Daoy (cell line): Measurements from ENCODE around the gene CIDEA. TPM values are rescaled to one million over a fixed set of nuclear protein-coding genes. Genes with fewer than 3 reads are reported as not detected.

Source experiments
- DNase-seq: peaks from one replicate; pipeline ENCODE4 v3.0.0-alpha.2; 2015; ENCODE audit warnings: low read depth
- total RNA-seq: library from RNA; depleted of rRNA; stranded (reverse); fragments of >200 nt; shearing (Covaris generic); gene quantifications from 2 replicates; pipeline ENCODE4 v1.2.3, GENCODE V29; 2014; rRNA removed

The CIDEA gene
- total RNA-seq, 1 experiment from 2014 or later: not detected

DNA sequence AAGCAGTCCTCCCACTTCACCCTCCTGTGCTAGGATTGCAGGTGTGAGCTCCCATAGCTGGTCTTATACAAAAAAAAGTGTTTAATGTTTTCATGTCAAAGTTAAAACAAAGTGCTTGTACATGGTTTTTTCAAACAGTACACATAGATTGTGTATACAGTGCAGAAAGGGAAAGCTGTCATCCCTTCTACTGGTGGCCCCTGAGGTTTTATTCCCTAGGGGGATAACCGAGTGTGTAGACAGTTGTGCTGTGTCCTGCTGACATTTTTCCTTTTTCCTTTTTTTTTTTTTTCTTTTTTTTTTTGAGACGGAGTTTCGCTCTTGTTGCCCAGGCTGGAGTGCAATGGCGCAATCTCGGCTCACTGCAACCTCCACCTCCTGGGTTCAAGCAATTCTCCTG lies 64.7 kb downstream of the CIDEA start:
- no peak for DNase-seq

DNA sequence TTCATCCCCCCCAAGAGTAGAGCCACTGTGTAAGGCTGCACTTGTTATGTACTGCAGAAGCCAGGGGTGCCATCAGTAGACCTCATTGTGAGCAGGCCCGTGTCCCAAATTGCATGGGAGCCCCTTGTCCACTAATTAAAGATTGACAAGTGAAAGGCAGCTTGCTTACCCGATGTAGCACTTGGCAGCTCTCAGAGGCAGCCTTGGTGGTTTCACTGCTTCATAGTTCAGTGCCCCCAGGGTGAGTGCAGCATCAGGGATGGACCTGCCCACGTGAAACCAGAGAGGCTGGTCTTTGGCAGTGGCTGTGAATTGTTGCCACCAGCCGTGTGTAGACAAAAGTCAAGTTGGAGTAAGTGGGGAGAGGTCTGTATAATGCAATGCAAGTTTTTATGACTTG lies 67.2 kb downstream of the CIDEA start:
- DNase-seq: no peak

DNA sequence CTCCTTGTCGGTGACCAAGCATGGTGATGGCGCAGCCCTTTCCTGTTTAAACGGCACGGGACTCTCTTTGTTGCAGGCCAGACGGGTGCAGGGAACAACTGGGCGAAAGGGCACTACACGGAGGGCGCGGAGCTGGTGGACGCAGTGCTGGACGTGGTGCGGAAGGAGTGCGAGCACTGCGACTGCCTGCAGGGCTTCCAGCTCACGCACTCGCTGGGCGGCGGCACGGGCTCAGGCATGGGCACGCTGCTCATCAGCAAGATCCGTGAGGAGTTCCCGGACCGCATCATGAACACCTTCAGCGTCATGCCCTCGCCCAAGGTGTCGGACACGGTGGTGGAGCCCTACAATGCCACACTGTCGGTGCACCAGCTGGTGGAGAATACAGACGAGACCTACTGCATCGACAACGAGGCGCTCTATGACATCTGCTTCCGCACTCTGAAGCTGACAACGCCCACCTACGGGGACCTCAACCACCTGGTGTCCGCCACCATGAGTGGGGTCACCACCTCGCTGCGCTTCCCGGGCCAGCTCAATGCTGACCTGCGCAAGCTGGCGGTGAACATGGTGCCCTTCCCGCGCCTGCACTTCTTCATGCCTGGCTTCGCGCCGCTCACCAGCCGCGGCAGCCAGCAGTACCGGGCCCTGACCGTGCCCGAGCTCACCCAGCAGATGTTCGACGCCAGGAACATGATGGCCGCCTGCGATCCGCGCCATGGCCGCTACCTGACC lies 71.0 kb downstream of the CIDEA start:
- no peak for DNase-seq

DNA sequence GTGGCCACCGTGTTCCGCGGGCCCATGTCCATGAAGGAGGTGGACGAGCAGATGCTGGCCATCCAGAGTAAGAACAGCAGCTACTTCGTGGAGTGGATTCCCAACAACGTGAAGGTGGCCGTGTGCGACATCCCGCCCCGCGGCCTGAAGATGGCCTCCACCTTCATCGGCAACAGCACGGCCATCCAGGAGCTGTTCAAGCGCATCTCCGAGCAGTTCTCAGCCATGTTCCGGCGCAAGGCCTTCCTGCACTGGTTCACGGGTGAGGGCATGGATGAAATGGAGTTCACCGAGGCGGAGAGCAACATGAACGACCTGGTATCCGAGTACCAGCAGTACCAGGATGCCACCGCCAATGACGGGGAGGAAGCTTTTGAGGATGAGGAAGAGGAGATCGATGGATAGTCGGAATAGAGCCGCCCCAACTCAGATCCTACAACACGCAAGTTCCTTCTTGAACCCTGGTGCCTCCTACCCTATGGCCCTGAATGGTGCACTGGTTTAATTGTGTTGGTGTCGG lies 71.6 kb downstream of the CIDEA start:
- no peak for DNase-seq

DNA sequence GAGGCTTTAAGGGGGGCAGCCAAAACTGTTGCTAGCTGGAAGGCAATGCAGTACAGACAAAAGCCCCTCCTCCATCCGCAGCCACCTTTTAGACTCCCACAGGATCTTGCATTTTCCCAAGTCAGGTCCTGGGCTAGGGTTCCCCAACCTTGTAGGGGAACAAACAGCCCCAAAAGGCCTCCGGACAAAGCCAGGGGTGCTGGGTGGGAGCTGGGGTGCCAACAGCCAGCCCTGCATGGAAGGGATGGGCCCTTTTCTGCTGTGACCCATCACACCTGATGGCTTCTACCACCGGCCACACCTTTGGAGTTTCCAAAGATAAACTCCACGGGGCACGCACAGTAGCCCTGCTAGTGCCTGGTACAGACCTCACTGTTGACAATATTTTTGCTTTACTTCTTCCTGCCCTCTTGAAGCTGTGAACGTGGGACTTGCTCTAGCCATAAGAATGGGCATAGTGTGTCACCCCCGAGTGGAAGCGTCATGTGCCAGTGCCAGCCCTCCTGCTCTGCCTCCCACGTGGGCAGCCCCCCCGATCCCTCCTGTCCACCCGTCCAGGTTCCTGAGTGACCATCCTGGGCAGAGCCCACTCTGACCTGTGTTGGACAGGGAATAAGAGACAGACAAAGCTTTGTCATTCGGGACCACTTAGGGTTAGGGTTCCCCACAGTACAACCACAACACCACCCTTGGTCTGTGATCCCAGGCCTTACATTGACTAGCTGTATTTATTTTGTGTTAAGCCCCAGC lies 72.7 kb downstream of the CIDEA start:
- no peak for DNase-seq

Other genes starting within 250 kb of the CIDEA start
- gene ANKRD62, start 160.5 kb upstream of the CIDEA start, total RNA-seq: not detected in 2 replicates
- 231 and 254 TPM in 2 replicates for gene TUBB6, start 53.9 kb downstream of the CIDEA start, total RNA-seq
- gene AFG3L2, start 122.9 kb downstream of the CIDEA start, total RNA-seq: 54.3 and 64.2 TPM in 2 replicates
- gene PRELID3A, start 153.6 kb downstream of the CIDEA start, total RNA-seq: 0.60 and 3.8 TPM in 2 replicates